ENCODE measurements around the gene CEP290.
"Not testable (repeated sequence)": the region's sequence is repeated elsewhere in the genome, so short reads cannot be mapped to it uniquely, and the experiment has no call there.

CEP290 gene

DNA sequence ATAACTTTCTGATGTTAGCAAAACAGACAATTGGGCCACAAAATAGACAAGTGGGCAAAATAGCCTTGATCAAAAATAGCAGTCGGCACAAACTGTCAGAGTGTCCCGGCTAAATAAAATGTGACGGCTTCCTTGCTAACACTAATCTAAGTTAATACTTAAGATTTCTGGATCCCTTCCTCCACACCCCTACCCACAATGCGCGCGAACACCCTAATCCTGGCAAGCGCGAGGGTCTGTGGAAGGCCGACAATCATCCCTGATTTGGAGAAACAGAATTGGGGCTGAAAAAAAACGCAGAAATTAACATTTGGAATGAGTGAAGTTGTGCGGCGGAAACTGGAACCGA, 489 bp downstream of the CEP290 start:
- no peak for DNase-seq (ENCODE audit: low read depth)

DNA sequence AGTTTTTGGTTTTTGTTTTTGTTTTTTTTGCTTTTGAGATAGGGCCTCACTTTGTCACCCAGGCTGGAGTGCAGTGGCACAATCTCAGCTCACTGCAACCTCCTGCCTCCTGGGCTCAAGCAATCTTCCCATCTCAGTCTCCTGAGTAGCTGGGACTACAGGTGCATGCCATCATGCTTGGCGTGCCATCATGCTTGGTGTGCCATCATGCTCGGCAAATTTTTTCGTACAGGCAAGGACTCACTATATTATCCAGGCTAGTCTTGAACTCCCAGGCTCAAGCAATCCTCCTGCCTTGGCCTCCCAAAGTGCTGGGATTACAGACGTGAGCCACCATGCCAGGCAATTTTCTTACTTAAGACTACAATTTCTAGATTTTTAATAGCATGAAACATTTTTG, 2.2 kb downstream of the CEP290 start:
- not testable (repeated sequence) for DNase-seq (ENCODE audit: low read depth)

DNA sequence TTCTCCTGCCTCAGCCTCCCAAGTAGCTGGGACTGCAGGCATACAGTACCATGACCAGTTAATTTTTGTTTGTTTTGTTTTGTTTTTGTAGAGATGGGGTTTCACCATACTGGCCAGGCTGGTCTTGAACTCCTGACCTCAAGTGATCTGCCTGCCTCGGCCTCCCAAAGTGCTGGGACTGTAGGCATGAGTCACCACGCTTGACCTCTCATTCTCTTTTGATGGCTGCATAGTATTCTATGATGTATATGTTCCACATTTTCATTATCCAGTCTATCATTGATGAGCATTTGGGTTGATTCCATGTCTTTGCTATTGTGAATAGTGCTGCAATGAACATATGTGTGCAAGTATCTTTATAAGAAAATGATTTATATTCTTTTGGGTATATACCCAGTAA, 8.7 kb downstream of the CEP290 start:
- DNase-seq (ENCODE audit: low read depth) = not testable (repeated sequence)

DNA sequence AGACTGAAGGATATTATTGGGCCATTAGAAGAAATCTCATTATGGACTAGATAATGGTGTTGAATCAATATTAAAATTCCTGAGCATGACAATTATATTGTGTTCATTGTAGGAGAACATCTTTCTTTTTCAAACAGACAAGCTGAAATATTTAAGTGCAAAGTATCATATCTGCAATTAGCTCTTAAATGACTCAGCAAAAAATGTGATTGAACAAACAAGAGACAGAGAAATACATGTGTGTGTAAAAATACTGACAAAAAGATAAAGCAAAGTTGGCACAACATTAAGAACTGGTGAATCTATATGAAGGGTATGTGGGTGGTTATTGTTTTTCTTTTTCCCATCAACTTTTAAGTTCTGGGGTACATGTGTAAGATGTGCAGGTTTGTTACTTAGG, 9.5 kb downstream of the CEP290 start:
- no peak for DNase-seq (ENCODE audit: low read depth)

DNA sequence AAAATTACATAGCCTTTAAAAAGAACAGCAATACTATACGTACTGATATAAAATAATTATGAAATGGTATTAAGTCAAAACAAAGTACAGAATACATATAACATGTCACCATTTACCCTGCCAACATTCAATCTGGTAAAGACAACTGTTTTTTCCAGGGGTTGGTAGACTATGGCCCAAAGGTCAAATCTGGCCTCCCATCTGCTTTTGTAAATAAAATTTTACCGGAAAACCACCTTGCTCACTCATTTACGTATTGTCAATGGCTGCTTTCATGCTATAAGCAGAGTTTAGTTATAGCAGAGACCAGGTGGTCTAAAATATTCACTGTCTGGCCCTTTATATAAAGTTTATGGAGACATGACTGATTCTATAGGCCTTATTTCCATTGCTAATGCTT, 14.0 kb downstream of the CEP290 start:
- DNase-seq (ENCODE audit: low read depth) = no peak

DNA sequence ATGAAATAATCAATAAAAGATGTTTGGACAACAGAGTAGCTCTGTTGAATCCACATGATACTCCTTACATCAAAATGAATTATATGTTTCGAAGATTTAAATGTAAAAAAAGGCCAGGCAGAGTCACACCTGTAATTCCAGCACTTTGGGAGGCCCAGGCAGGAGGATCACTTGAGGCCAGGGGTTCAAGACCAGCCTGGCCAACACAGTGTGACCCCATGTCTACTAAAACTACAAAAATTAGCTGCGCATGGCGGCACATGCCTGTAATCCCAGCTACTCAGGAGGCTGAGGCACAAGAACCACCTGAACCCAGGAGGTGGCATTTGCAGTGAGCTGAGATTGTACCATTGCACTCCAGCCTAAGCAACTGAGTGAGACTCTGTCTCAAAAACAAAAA, 14.8 kb downstream of the CEP290 start:
- no peak for DNase-seq (ENCODE audit: low read depth)

DNA sequence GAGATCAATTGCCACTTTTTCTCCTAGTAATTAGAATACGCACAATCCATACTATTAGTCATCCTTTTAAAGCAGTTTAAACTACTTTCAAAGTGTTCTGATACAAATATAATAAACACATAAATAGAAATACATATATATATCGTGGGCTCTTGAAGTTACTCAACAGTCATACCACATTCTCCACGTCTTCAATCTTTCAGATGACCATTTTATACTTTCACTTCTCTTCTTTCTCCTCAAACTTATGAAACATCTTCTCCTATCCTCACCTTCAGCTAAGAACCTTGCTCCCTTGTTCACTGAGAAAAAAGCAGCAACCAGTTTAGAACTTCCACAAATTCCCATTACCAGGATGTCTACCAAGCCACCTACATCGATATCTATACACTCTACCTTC, 19.2 kb downstream of the CEP290 start:
- DNase-seq (ENCODE audit: low read depth) = no peak

DNA sequence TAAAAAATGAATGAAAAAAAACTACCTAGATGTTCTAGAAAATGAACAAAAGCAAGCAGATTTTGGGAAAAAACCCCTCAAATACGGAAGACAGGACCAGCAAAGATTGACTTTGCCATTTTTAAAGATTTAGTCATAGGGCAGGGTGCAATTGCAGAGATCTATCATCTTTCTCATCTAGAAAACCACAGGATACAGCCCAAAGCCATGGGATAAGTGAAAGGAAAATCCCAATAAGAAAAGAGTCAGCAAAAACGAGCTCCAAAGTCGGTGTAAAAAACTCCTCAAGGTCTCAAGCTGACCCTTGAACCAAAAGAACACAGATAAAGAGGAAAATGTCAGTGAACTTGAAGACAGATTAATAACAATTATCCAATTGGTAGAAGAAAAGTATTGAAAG, 28.0 kb downstream of the CEP290 start:
- DNase-seq (ENCODE audit: low read depth) = no peak

DNA sequence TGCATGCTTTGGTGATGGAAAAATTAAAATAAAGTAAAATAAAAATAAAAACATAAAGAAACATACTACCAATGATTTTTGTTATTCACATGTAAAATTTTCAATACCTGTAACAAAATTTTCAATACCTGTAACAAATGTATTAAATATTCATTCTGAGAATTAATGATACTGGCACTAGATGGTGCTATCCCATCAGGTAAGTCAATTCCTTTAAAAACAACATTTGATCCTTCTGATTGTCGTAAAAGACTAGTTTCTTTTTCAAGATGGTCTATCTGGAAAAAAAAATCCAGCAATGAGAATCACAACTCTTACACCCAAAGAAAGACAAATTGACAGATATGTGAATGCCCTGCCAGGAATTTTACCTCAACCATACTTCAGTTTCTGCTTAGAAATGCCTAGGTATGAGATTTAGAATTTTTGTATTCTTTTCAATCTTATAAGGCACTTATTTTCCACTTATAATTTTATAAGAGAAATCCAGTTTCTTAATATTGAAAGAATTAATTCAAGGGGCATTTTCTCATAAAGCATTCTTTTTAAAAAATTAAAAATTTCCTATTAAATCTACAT, 30.7 kb downstream of the CEP290 start:
- no peak for DNase-seq (ENCODE audit: low read depth)

DNA sequence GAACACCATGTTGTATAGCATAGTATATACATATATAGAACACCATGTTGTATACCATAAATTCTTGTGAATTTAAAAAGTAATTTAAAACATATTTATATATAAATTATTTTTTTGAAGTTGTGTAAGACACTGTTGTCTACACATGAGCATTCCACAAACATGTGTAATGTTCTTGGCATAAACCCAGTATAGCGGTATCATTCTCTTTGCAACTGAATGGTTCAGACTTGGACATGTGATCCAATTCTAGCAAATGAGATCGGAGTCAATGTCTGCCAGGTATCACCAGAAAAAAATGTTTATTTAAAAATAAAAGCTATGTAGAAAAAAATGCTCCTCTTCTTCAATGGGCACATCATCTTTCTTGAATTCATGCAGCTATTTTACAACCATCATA, 33.9 kb downstream of the CEP290 start:
- no peak for DNase-seq (ENCODE audit: low read depth)

DNA sequence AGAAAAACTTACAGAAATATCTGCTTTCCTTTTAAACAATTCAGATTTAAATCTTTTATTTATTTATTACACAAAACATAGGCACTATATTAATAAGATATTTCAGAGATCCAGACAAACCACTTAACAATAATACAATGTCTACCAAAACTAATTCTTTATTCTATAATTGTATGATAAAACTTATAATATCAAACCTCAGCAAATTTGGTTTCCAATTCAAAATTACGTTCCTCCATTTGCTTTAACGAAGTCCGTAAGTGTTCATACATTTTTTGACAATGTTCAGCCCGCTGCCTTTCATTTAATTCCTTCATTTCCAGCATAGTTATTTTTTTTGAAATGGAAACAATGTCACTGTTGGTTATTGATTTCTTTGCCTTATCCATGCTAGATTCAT, 48.3 kb downstream of the CEP290 start:
- no peak for DNase-seq (ENCODE audit: low read depth)

DNA sequence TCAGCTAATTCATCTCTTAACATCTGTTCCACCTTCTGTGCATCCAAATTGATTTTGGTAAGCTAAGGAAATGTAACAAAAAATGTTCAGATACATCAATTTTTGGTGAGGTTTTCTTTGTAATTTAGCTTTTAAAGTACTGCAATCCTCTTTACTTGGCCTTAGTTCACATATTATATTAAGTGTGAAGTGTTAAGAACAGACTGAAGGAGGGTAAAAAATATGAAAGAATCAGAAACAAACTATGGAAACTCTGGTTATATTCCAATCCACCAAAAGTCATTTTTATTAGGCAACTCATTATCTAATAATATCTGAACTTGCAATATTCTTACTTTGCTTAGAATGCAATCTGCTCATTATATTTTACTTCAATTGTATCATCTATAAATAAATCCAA, 49.1 kb downstream of the CEP290 start:
- no peak for DNase-seq (ENCODE audit: low read depth)

DNA sequence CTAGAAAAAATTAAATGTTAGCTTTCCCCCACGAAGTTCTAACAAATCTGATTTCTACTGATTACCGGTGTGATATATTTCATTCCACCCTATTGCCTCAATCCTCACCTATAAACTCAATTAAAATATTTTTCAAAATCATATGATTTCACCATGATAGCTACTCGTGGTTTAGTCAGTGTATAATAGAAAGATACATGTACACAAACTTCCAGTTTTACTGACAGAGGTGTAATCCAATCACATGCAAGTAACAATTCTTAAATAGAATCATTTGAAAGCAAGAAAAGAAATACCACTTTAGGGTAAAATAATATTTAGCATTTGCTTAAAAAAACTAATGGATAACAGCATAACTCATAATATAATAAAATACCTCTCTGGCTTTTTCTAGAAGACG, 57.7 kb downstream of the CEP290 start:
- no peak for DNase-seq (ENCODE audit: low read depth)

DNA sequence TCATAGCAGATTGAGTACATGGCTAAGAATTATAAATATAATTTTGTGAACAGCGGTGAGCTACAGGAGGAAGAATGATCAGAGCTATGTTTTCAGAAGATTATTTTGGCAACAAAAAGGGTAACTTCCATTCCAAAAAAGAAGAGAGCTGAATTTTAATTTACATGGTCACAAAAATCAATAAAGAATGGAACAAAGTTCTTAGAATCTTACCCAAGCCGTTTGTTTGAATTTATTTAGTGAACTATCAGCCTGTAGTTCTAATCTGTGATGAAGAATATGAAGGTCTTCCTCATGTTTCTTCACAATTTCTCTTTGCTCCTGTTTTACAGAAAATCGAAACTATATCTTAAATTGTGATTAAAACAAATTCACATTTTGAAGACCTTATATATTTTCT, 58.3 kb downstream of the CEP290 start:
- no peak for DNase-seq (ENCODE audit: low read depth)

DNA sequence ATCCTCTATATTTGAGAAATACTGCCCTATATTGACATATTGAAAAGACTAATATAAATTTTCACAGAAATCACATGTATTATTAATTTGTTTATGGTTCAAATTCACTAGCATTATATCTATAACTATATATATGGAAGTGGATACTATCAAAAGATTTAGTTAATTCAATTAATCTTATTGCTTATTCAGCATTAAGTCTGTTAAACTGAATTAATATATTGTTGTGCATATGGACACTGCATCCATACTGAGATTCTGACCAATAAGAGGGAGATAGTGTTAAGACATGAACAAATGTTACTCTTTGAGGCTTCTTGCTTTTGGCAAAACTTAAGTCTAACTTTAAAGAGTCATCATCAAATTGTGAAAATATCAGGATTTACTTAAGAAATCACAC, 60.6 kb downstream of the CEP290 start:
- DNase-seq (ENCODE audit: low read depth) = no peak

DNA sequence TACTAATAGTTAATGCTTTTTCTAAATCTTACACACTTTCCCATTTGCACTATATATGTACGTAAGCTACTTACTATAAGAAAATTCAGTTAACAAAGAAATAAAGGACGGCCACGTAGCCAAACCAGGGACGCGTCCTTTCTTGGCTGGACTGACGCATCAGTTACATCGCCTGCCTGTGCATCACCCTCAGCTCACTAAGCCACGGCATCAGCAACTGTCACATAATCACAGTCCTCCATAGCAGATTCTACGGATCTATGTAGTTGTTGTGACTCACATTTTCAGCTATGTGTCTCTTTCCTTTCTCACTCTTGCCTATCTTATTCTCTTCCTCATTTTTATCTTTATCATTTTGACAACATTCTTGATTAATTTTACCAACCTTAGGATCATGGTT, 74.6 kb downstream of the CEP290 start:
- no peak for DNase-seq (ENCODE audit: low read depth)

DNA sequence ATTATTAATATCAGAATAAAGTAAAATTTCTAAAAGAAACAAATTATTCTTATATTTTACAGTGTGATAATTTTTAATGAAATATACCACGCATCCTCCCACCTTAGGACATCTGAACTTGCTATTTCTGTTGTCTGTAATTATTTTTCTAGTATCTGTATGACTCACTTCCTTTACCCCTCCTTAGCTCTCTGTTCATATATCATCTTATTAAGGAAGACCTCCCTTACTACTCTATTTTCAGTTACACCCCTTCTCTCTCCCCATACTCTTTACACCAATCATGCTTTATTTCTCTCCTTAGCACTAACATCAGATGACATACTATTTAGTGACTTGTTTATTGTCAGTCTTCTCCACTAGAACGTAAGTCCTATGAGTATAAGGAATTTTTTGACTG, 78.5 kb downstream of the CEP290 start:
- DNase-seq (ENCODE audit: low read depth) = no peak

DNA sequence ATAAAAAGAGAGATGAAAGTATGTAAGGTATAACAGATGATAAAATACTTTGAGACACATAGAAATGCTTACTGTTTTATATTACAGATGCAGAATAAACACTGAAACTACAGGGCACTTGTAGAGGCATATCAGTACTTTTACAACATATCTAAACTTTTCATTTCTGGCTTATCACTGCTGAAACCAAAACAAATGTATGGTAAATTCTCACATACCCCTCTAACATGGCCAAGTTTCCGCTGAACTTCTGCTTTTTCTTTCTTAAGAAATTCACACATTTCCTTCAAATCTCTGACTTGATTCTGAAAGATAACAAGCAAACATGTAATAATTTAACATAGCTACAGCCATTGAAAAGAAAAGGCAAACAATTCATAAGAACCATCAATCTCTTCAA, 79.4 kb downstream of the CEP290 start:
- no peak for DNase-seq (ENCODE audit: low read depth)

DNA sequence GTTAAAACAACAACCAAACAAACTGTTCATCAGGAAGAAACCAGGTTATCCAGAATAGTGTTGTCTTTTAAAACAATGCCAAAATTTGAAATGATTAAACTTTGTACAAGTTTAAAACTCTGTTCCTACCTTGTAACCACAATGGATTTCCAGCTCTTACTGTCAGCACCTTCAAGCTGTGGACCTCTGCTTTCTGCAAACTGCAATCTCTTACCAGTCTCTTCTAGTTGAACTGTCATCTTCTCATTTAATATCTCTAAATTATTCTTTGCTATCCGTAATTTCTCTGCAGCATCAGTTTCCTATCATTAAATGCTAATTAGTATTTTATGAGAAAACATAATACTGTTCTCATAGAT, 83.2 kb downstream of the CEP290 start:
- DNase-seq (ENCODE audit: low read depth) = no peak

DNA sequence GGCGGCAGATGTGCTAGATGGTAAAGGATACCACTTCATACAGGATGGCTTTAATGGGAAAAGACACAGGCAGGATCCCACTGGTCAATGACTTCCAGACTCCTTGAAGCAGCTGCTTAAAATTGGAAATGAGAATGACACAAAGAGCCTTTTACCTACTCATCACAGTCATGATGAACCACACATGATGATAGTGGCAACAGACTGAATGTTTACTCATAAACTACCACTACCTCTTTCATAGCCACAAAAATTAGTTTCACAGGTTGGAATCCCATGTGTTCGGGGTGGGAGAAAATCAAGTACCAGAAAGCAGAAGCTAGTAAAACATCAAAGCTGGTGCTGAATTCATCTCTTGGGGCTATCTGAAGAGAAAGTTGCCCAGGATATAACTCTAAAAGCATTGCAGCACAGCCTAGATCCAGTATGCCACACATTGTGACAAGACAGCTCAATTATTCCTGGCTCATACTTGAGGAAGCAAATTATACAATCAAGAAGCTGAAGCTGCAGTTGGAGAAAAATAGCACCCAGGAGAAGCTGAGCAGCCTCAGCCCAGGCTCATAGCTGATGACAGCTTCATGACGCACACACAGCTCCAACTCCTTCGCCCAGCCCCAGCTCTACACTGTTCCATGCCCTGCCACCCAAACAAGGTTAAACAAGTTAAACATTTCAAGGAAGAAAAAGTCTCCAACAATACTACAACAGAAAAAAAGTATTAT, 83.7 kb downstream of the CEP290 start:
- DNase-seq (ENCODE audit: low read depth) = no peak

DNA sequence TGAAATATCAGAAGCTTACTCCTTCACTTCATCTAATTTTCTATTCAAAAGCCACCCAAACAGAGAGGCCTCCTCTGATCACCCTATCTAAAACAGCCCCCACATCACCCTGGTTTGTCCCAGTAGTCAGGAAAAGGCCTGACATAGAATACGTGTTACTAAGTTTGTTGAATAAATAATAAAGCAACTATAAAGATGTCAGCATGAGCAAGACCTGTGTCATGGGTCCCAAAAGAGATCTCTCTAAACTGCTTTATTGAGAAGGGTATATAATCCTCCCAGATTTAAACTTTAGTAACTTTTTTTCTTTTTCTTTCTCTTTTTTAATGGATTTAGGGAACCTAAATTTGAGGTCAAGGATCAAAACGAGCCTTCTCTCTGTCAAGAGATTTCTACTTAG, 85.3 kb downstream of the CEP290 start:
- no peak for DNase-seq (ENCODE audit: low read depth)

DNA sequence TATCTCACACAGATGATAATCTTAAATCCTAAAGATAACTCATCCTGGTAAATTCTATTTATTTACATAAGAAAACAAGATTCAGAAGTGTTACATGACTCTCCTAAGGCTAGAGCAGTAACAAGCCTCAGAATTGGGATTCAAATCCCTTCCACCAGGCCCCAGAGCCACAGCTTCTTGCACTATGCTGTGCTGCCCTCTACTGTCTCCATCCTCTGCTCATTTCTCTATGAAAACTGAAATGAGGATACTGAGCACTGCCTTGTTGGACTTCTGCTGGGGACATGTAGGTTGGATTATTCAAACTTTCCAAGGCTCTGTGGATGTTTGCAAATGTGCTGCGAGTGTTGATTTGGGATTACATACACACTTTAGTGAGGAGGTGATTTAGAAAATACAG, 89.2 kb downstream of the CEP290 start:
- DNase-seq (ENCODE audit: low read depth) = no peak

DNA sequence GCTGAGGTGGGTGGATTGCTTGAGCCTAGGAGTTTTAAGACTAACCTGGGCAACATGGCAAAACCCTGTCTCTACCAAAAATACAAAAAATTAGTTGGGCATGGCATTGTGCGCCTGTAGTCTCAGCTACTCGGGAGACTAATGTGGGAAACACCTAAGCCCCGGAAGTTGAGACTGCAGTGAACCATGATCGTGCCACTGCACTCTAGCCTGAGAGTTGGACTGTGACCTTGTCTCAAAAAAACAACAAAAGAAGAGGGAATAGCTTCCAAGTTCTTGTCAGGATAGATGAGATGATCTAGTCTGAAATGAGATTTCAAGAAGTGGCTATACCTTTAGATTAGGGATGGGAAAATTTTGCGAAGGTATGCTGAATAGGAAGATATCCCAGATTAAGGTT, 97.9 kb downstream of the CEP290 start:
- no peak for DNase-seq (ENCODE audit: low read depth)

DNA sequence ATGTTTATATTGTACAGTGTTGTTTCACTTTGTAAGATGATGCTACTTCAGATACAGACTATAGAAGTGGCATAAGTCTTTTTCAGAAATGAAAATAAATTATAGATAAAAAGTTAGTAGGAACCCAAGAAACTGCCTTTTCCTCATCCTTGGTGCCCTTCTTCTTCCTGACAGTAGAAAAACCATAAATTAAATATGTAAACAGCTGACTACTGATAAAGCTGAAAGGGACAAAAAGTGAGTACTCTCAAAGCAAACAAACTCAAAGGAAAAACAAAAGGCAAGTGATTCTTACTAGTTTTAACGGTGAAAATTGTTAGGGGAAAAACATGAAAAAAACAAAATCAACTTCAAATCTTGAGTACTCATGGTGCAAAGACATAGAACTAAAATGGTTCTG, 104.1 kb downstream of the CEP290 start:
- no peak for DNase-seq (ENCODE audit: low read depth)

Data from CMK (cell line).